GM12865 (cell line): ENCODE results near the gene SLC4A5.
"Not testable (repeated sequence)": the region's sequence is repeated elsewhere in the genome, so short reads cannot be mapped to it uniquely, and the experiment has no call there.

Experiments used
- DNase-seq: peaks from one replicate; pipeline ENCODE4 v3.0.0; 2010; ENCODE audit warnings: low read depth
- H3K4me3 ChIP-seq: 2 replicates; pipeline ENCODE4 v1.5.1; 2011; ENCODE audit warnings: mild to moderate bottlenecking, low read depth, low read length, control low read depth
- CTCF ChIP-seq: IDR thresholded peaks from 2 replicates; pipeline ENCODE4 v1.5.1; 2011; ENCODE audit warnings: low read length, control low read depth, low read depth, inconsistent platforms; ENCODE audit not compliant: insufficient read depth; ENCODE audit errors: missing control alignments

The SLC4A5 gene

DNA sequence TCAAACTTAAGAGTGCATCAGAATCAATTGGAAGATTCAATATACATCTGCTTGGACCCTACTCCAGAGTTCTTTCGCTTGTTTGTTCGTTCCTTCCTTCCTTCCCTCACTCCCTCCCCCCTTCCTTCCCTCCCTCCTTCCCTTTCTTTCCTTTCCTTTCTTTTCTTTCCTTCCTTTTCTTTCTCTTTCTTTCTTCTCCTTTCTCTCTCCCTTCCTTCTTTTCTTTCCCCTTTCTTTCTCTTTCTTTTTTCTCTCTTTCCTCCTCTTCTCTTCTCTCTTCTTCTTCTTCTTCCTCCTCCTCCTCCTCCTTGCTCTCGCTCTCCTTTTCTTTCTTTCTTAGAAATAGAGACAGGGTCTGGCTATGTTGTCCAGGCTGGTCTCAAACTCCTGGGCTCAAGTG lies 98.9 kb downstream of the SLC4A5 start:
- H3K4me3 ChIP-seq: no peak overlapping the region
- no peak for TF ChIP-seq CTCF
- DNase-seq: no peak

DNA sequence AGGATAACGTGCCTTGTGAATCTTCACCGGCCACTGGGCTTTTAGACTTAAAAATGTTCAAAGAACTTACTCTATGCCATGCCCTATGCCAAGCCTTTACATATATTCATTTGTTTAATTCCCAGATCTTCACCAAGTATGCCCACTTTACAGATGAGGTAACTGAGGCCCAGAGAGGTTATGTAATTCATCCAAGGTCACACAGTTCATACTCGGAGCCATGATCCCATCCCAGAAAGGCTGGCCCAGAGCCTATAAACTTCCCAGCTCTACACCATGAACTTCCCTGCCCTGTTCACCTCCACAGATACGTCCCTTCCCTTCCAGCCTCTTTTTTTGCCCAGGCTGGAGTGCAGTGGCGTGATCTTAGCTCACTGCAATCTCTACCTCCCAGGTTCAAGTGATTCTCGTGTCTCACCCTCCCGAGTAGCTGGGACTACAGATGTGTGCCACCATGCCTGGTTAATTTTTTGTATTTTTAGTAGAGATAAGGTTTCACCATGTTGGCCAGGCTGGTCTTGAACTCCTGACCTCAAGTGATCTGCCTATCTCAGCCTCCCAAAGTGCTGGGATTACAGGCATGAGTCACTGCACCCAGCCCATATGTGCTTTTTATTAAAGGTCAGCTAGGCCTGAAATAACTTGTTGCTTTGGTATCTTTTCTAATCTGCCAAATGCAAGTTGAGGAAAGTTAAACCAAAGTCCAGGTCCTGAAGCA lies 100.7 kb downstream of the SLC4A5 start:
- no peak overlapping the region for H3K4me3 ChIP-seq
- TF ChIP-seq CTCF: no peak
- no peak for DNase-seq

DNA sequence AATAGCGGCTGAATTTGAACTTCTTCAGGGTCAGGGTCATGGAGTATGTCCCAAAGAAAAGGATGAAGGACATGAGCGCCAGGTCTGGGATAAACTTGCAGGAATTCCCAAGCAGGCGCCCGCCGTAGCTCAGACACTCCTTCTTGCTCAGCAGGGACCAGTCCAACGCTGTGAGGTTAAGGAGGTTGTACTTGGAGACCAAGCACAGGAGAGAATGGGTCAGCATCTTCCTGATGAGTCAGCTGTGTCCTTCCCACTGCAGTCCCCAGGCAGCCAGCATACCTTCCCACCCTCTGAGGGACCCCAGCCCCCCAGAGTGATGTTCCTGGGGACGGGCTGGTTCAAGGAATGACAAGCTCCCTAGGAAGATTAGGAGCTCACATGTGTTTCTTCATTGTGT lies 103.9 kb downstream of the SLC4A5 start:
- DNase-seq: no peak
- H3K4me3 ChIP-seq: no peak overlapping the region
- TF ChIP-seq CTCF: no peak

- no peak for TF ChIP-seq CTCF
- DNase-seq: no peak
- H3K4me3 ChIP-seq: no peak overlapping the region
These were observed 104.3 kb downstream of the SLC4A5 start for GRCh38 chr2:74238879-74239278.

- TF ChIP-seq CTCF: no peak
- H3K4me3 ChIP-seq: no peak overlapping the region
- DNase-seq: no peak
These were observed 108.2 kb downstream of the SLC4A5 start for GRCh38 chr2:74235041-74235440.

- TF ChIP-seq CTCF: no peak
- DNase-seq: no peak
- no peak overlapping the region for H3K4me3 ChIP-seq
These were observed 109.6 kb downstream of the SLC4A5 start for GRCh38 chr2:74233648-74234047.

- no peak overlapping the region for H3K4me3 ChIP-seq
- no peak for TF ChIP-seq CTCF
- no peak for DNase-seq
These were observed 110.8 kb downstream of the SLC4A5 start for GRCh38 chr2:74232426-74232825.

GRCh38 chr2:74229865-74230264 lies 113.4 kb downstream of the SLC4A5 start:
- not testable (repeated sequence) for DNase-seq, H3K4me3 ChIP-seq
